Fibroblast of the aortic adventitia (primary cell): Measurements from ENCODE around the gene OLIG2. TPM values are rescaled to one million over a fixed set of nuclear protein-coding genes. Genes with fewer than 3 reads are reported as not detected.

Source experiments
- DNase-seq: peaks from one replicate; pipeline ENCODE4 v3.0.0-alpha.2; 2010; ENCODE audit warnings: low read depth
- H3K4me3 ChIP-seq: 2 replicates; pipeline ENCODE4 v1.5.1; 2011; ENCODE audit warnings: low read depth, mild to moderate bottlenecking, control low read depth, low read length, moderate library complexity
- total RNA-seq: library from RNA; depleted of rRNA; stranded (reverse); fragments of >200 nt; gene quantifications from 2 replicates; pipeline ENCODE4 v1.2.3, GENCODE V29; 2012; ENCODE audit warnings: low replicate concordance
- TF ChIP-seq, protein P1 (sequence below): IDR thresholded peaks from 2 replicates; pipeline ENCODE4 v1.5.1; 2011; ENCODE audit warnings: mild to moderate bottlenecking, low read length, control low read depth, inconsistent platforms; ENCODE audit not compliant: insufficient read depth

Gene OLIG2
- total RNA-seq, 1 donor = not detected

DNA sequence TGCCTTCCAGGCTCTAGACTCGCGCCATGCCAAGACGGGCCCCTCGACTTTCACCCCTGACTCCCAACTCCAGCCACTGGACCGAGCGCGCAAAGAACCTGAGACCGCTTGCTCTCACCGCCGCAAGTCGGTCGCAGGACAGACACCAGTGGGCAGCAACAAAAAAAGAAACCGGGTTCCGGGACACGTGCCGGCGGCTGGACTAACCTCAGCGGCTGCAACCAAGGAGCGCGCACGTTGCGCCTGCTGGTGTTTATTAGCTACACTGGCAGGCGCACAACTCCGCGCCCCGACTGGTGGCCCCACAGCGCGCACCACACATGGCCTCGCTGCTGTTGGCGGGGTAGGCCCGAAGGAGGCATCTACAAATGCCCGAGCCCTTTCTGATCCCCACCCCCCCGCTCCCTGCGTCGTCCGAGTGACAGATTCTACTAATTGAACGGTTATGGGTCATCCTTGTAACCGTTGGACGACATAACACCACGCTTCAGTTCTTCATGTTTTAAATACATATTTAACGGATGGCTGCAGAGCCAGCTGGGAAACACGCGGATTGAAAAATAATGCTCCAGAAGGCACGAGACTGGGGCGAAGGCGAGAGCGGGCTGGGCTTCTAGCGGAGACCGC lies 2.0 kb upstream of the OLIG2 start:
- no peak overlapping the region for H3K4me3 ChIP-seq
- DNase-seq = peak; percentile 8
- TF ChIP-seq, protein P1, sequence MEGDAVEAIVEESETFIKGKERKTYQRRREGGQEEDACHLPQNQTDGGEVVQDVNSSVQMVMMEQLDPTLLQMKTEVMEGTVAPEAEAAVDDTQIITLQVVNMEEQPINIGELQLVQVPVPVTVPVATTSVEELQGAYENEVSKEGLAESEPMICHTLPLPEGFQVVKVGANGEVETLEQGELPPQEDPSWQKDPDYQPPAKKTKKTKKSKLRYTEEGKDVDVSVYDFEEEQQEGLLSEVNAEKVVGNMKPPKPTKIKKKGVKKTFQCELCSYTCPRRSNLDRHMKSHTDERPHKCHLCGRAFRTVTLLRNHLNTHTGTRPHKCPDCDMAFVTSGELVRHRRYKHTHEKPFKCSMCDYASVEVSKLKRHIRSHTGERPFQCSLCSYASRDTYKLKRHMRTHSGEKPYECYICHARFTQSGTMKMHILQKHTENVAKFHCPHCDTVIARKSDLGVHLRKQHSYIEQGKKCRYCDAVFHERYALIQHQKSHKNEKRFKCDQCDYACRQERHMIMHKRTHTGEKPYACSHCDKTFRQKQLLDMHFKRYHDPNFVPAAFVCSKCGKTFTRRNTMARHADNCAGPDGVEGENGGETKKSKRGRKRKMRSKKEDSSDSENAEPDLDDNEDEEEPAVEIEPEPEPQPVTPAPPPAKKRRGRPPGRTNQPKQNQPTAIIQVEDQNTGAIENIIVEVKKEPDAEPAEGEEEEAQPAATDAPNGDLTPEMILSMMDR = no peak

DNA sequence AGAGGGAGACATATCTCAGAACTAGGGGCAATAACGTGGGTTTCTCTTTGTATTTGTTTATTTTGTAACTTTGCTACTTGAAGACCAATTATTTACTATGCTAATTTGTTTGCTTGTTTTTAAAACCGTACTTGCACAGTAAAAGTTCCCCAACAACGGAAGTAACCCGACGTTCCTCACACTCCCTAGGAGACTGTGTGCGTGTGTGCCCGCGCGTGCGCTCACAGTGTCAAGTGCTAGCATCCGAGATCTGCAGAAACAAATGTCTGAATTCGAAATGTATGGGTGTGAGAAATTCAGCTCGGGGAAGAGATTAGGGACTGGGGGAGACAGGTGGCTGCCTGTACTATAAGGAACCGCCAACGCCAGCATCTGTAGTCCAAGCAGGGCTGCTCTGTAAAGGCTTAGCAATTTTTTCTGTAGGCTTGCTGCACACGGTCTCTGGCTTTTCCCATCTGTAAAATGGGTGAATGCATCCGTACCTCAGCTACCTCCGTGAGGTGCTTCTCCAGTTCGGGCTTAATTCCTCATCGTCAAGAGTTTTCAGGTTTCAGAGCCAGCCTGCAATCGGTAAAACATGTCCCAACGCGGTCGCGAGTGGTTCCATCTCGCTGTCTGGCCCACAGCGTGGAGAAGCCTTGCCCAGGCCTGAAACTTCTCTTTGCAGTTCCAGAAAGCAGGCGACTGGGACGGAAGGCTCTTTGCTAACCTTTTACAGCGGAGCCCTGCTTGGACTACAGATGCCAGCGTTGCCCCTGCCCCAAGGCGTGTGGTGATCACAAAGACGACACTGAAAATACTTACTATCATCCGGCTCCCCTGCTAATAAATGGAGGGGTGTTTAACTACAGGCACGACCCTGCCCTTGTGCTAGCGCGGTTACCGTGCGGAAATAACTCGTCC lies 1.3 kb upstream of the OLIG2 start:
- TF ChIP-seq, protein P1 = no peak
- H3K4me3 ChIP-seq = no peak overlapping the region
- no peak for DNase-seq

DNA sequence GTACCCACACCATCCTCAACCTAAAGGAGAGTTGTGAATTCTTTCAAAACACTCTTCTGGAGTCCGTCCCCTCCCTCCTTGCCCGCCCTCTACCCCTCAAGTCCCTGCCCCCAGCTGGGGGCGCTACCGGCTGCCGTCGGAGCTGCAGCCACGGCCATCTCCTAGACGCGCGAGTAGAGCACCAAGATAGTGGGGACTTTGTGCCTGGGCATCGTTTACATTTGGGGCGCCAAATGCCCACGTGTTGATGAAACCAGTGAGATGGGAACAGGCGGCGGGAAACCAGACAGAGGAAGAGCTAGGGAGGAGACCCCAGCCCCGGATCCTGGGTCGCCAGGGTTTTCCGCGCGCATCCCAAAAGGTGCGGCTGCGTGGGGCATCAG lies 638 bp upstream of the OLIG2 start:
- DNase-seq = no peak
- TF ChIP-seq, protein P1 = no peak
- no peak overlapping the region for H3K4me3 ChIP-seq

DNA sequence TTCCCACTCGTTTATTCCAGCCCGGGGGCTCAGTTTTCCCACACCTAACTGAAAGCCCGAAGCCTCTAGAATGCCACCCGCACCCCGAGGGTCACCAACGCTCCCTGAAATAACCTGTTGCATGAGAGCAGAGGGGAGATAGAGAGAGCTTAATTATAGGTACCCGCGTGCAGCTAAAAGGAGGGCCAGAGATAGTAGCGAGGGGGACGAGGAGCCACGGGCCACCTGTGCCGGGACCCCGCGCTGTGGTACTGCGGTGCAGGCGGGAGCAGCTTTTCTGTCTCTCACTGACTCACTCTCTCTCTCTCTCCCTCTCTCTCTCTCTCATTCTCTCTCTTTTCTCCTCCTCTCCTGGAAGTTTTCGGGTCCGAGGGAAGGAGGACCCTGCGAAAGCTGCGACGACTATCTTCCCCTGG lies 716 bp downstream of the OLIG2 start:
- H3K4me3 ChIP-seq = no peak overlapping the region
- DNase-seq = no peak
- TF ChIP-seq, protein P1 = no peak

DNA sequence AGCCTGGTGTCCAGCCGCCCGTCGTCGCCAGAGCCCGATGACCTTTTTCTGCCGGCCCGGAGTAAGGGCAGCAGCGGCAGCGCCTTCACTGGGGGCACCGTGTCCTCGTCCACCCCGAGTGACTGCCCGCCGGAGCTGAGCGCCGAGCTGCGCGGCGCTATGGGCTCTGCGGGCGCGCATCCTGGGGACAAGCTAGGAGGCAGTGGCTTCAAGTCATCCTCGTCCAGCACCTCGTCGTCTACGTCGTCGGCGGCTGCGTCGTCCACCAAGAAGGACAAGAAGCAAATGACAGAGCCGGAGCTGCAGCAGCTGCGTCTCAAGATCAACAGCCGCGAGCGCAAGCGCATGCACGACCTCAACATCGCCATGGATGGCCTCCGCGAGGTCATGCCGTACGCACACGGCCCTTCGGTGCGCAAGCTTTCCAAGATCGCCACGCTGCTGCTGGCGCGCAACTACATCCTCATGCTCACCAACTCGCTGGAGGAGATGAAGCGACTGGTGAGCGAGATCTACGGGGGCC lies 1.2 kb downstream of the OLIG2 start:
- DNase-seq = peak; percentile 8
- TF ChIP-seq, protein P1 = no peak
- H3K4me3 ChIP-seq = no peak overlapping the region

DNA sequence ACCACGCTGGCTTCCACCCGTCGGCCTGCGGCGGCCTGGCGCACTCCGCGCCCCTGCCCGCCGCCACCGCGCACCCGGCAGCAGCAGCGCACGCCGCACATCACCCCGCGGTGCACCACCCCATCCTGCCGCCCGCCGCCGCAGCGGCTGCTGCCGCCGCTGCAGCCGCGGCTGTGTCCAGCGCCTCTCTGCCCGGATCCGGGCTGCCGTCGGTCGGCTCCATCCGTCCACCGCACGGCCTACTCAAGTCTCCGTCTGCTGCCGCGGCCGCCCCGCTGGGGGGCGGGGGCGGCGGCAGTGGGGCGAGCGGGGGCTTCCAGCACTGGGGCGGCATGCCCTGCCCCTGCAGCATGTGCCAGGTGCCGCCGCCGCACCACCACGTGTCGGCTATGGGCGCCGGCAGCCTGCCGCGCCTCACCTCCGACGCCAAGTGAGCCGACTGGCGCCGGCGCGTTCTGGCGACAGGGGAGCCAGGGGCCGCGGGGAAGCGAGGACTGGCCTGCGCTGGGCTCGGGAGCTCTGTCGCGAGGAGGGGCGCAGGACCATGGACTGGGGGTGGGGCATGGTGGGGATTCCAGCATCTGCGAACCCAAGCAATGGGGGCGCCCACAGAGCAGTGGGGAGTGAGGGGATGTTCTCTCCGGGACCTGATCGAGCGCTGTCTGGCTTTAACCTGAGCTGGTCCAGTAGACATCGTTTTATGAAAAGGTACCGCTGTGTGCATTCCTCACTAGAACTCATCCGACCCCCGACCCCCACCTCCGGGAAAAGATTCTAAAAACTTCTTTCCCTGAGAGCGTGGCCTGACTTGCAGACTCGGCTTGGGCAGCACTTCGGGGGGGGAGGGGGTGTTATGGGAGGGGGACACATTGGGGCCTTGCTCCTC lies 1.9 kb downstream of the OLIG2 start:
- no peak for DNase-seq
- TF ChIP-seq, protein P1 = no peak
- no peak overlapping the region for H3K4me3 ChIP-seq
